CD4-positive, CD25-positive, alpha-beta regulatory T cell (primary cell): Measurements from ENCODE around the gene CDC23. TPM values are rescaled to one million over a fixed set of nuclear protein-coding genes. Genes with fewer than 3 reads are reported as not detected.
A peak's percentile ranks its signal among the peaks of the same experiment; 100 is the strongest.

Experiments
- ATAC-seq, 2 donors: fragments of 150-1000 bp; cut with Tn5 transposase; one replicate each; pipeline ENCODE4 v1.10.0; 2021; ENCODE audit warnings: low read depth in 2 of 2, moderate number of reproducible peaks in 2 of 2, moderate library complexity in 1 of 2
- DNase-seq, 3 donors: peaks; one replicate each; pipeline versions ENCODE4 v3.0.0 to v3.0.0-alpha.2; 2012 to 2022; ENCODE audit warnings: mixed read lengths in 1 of 3
- H3K27ac ChIP-seq: one replicate; pipeline ENCODE4 v1.7.0; 2013; ENCODE audit warnings: mild to moderate bottlenecking, low read length; ENCODE audit not compliant: insufficient read depth, poor library complexity, severe bottlenecking
- H3K27me3 ChIP-seq: one replicate; pipeline ENCODE4 v1.7.0; 2013; ENCODE audit warnings: low read length; ENCODE audit not compliant: control insufficient read depth, insufficient read depth
- H3K36me3 ChIP-seq: one replicate; pipeline ENCODE4 v1.7.0; 2013; ENCODE audit warnings: mild to moderate bottlenecking, low read length, moderate library complexity; ENCODE audit not compliant: control insufficient read depth, insufficient read depth
- H3K4me1 ChIP-seq: 2 replicates; pipeline ENCODE4 v1.7.0; 2013; ENCODE audit warnings: mild to moderate bottlenecking, low read length; ENCODE audit not compliant: insufficient read depth, control insufficient read depth, poor library complexity, severe bottlenecking
- H3K4me3 ChIP-seq: one replicate; pipeline ENCODE4 v1.7.0; 2013; ENCODE audit warnings: low read depth, mild to moderate bottlenecking, low read length, moderate library complexity
- H3K9me3 ChIP-seq, 2 experiments: 1 replicate in 1 of 2; 2 replicates in 1 of 2; pipeline ENCODE4 v1.7.0; 2013; ENCODE audit warnings: low read length in 2 of 2, mild to moderate bottlenecking in 1 of 2, moderate library complexity in 1 of 2; ENCODE audit not compliant: control insufficient read depth in 2 of 2
- H3K27ac Mint-ChIP-seq, 3 donors: one replicate each; pipeline ENCODE4 v1.8.0; 2020 to 2022; ENCODE audit warnings: mild to moderate bottlenecking in 3 of 3, mixed read lengths in 3 of 3, moderate library complexity in 2 of 3
- H3K27me3 Mint-ChIP-seq: one replicate; pipeline ENCODE4 v1.8.0; 2022; ENCODE audit warnings: mild to moderate bottlenecking, mixed read lengths
- H3K36me3 Mint-ChIP-seq: one replicate; pipeline ENCODE4 v1.8.0; 2020; ENCODE audit warnings: mixed read lengths
- H3K4me1 Mint-ChIP-seq, 4 donors: one replicate each; pipeline ENCODE4 v1.8.0; 2020 to 2022; ENCODE audit warnings: mixed read lengths in 4 of 4, mild to moderate bottlenecking in 1 of 4
- H3K4me3 Mint-ChIP-seq, 4 donors: one replicate each; pipeline ENCODE4 v1.8.0; 2020 to 2022; ENCODE audit warnings: mild to moderate bottlenecking in 4 of 4, mixed read lengths in 4 of 4, moderate library complexity in 3 of 4
- H3K9me3 Mint-ChIP-seq, 7 donors: one replicate each; pipeline ENCODE4 v1.8.0; 2020 to 2022; ENCODE audit warnings: mixed read lengths in 7 of 7, mild to moderate bottlenecking in 3 of 7, moderate library complexity in 2 of 7
- polyA plus RNA-seq, 4 donors: library from polyadenylated mRNA; unstranded; fragments of 300-500 nt; fragmentation: Illumina TruSeq; gene quantifications; one replicate each; pipeline ENCODE4 v1.2.3, GENCODE V29; 2021
- total RNA-seq: library from RNA; stranded (reverse); gene quantifications from one replicate; pipeline ENCODE4 v1.2.3, GENCODE V29; 2022

The CDC23 gene
- total and polyA plus RNA-seq, 5 donors from 2014 or later = 14.7 to 28.5 (median 24.3) TPM

DNA sequence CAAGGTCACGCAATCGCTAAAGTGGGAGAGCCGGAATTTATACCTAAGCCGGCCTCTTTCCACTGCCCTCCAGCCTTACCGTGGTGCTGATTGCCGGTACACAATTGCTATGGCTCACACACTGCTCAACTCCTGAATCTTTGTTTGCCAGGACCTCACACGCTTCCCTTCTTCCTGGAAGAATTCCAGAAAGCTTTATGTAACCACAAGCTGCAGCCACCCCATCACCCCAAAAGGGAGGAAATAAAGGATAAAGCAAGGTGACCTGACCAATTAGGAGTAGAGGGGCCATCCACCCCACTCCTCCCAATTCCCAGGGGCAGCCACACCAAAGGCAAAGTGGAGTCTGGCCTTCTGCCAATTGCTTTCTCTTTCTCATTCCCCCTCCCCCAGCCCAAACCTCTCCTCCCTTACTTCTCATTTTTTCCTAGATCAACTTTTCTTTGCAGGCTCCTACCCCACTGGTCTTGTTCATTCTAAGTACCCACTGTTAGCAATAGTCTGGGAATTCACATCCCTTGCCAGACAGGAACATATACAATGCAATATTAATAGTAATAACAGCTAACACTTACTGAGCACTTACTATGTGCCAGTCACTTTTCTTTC is 18.0 kb upstream of the CDC23 start:
- ATAC-seq (no peak), DNase-seq (no peak)
- Histone ChIP-seq H3K27ac (no peak overlapping the region), H3K4me3 (no peak overlapping the region), H3K9me3 (peaks cover 1 to 6% of the 10 kb centered on the region in 2 experiments), H3K4me1 (no peaks in the 10 kb centered on the region), H3K36me3 (no peaks in the 10 kb centered on the region), H3K27me3 (peaks cover 6% of the 10 kb centered on the region)
- no peak overlapping the region for H3K4me3 Mint-ChIP-seq
- H3K36me3 Mint-ChIP-seq = peaks cover under 1% of the 10 kb centered on the region
- H3K27ac Mint-ChIP-seq = no peak overlapping the region
- H3K9me3 Mint-ChIP-seq = peaks cover 0 to 3% (median under 1%) of the 10 kb centered on the region in 7 donors
- H3K27me3 Mint-ChIP-seq = peaks cover 30% of the 10 kb centered on the region
- H3K4me1 Mint-ChIP-seq = no peaks in the 10 kb centered on the region

DNA sequence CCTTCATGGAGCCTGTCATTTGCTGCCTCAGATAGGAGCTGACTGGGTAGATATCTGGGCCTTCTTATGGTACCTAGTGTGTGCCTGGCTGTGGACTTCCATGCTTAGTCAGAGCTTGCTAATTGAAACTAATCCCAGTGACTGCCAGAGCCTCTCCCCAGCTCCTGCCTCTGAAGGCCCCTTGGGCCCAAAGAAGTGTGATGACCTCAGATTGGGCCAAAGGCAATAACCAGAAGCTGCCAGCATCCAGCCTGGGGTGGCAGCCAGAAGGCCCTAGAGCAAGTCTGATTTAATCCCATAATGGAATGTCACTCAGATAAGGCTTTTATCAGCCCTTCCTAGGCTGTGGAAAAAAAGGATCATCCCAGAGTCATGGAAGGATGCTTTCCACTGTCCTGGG is 17.1 kb upstream of the CDC23 start:
- H3K4me1 ChIP-seq = no peaks in the 10 kb centered on the region
- no peak overlapping the region for H3K27ac ChIP-seq
- Mint-ChIP-seq H3K27me3 (peaks cover 27% of the 10 kb centered on the region), H3K4me3 (no peak overlapping the region), H3K9me3 (peaks cover 0 to 7% (median 2%) of the 10 kb centered on the region in 7 donors), H3K36me3 (peaks cover 3% of the 10 kb centered on the region), H3K4me1 (no peaks in the 10 kb centered on the region), H3K27ac (no peak overlapping the region)
- ATAC-seq (no peak), DNase-seq (no peak)
- H3K27me3 ChIP-seq = peaks cover 6% of the 10 kb centered on the region
- no peaks in the 10 kb centered on the region for H3K36me3 ChIP-seq
- no peak overlapping the region for H3K4me3 ChIP-seq
- H3K9me3 ChIP-seq = peaks cover 7 to 8% of the 10 kb centered on the region in 2 experiments

DNA sequence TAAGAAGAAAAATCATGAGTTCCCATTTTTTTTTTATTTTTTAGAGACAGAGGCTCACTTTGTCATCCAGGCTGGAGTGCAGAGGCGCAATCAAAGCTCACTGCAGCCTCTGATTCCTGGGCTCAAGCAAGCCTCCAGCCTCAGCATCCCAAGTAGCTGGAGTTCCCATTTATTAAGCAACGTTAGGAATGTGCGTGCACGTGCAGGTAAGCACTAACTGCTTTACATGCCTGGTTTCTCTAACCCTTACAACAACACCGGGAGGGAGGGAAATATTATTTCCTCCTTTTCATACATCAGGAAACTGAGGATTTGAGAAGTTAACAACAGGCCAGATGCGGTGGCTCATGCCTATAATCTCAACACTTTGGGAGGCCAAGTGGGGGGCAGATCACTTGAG is 16.3 kb upstream of the CDC23 start:
- Histone ChIP-seq H3K4me1 (no peaks in the 10 kb centered on the region), H3K9me3 (peaks cover 7 to 8% of the 10 kb centered on the region in 2 experiments), H3K4me3 (no peak overlapping the region), H3K36me3 (no peaks in the 10 kb centered on the region), H3K27ac (no peak overlapping the region), H3K27me3 (peaks cover 6% of the 10 kb centered on the region)
- DNase-seq = no peak
- peaks cover 3% of the 10 kb centered on the region for H3K36me3 Mint-ChIP-seq
- H3K9me3 Mint-ChIP-seq = peaks cover 0 to 7% (median 2%) of the 10 kb centered on the region in 7 donors
- H3K27me3 Mint-ChIP-seq = peaks cover 21% of the 10 kb centered on the region
- no peak overlapping the region for H3K4me3 Mint-ChIP-seq
- no peaks in the 10 kb centered on the region for H3K4me1 Mint-ChIP-seq
- ATAC-seq = no peak
- H3K27ac Mint-ChIP-seq = no peak overlapping the region

DNA sequence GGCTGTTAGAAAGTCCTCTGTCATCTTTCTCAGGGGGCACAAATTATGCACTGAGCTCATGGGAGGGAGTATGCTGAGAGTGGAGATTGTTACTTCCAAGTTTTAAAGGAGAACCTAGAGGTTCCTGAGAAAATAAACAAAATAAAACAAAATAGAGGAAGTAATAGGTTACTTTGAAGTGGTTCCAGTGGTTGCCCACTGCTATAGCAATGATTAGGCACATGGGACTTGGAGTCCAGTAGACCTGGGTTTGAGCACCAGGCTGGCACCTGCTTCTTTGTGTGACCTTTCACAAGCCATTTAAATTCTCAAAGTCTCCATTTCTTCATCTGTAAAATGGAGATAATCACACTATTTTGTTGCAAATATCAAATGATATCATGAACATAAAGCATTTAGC is 13.8 kb upstream of the CDC23 start:
- Mint-ChIP-seq H3K4me3 (no peak overlapping the region), H3K27ac (no peak overlapping the region), H3K27me3 (peaks cover 27% of the 10 kb centered on the region), H3K9me3 (peaks cover 0 to 7% (median 2%) of the 10 kb centered on the region in 7 donors), H3K4me1 (peaks cover 0 to 8% (median 0%) of the 10 kb centered on the region in 4 donors), H3K36me3 (peaks cover 3% of the 10 kb centered on the region)
- H3K36me3 ChIP-seq = no peaks in the 10 kb centered on the region
- ATAC-seq = no peak
- H3K27ac ChIP-seq = no peak overlapping the region
- peaks cover 7 to 8% of the 10 kb centered on the region in 2 experiments for H3K9me3 ChIP-seq
- peaks cover 6% of the 10 kb centered on the region for H3K27me3 ChIP-seq
- H3K4me1 ChIP-seq = peaks cover 4% of the 10 kb centered on the region
- no peak overlapping the region for H3K4me3 ChIP-seq
- no peak for DNase-seq

DNA sequence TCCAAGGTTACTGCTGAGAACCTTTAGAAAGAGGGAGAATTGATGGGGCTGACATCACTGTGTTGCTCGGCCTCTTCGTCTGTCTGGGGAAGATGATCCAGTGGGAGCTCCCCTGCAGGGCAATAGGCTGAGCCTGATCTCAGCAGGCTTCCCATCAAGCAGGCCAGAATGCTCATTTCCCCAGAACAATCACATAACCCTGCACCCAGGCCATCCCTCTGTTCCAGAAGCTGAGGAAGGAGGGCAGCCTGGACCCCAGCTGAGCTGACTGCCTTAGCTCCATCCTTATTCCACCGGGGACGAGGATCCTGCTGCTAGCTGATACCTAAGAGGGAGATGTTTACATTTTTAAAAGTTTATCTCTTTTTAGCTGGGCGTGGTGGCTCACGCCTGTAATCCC is 11.6 kb upstream of the CDC23 start:
- H3K9me3 Mint-ChIP-seq = peaks cover 0 to 7% (median 2%) of the 10 kb centered on the region in 7 donors
- H3K4me3 Mint-ChIP-seq = no peak overlapping the region
- Histone ChIP-seq H3K27me3 (peaks cover 2% of the 10 kb centered on the region), H3K9me3 (peaks cover 7 to 8% of the 10 kb centered on the region in 2 experiments), H3K36me3 (no peaks in the 10 kb centered on the region), H3K4me3 (no peak overlapping the region), H3K27ac (no peak overlapping the region), H3K4me1 (peaks cover 4% of the 10 kb centered on the region)
- H3K36me3 Mint-ChIP-seq = peaks cover 3% of the 10 kb centered on the region
- no peak for ATAC-seq
- peaks cover 15% of the 10 kb centered on the region for H3K27me3 Mint-ChIP-seq
- H3K27ac Mint-ChIP-seq = no peak overlapping the region
- no peak for DNase-seq
- H3K4me1 Mint-ChIP-seq = peaks cover 0 to 8% (median 0%) of the 10 kb centered on the region in 4 donors

DNA sequence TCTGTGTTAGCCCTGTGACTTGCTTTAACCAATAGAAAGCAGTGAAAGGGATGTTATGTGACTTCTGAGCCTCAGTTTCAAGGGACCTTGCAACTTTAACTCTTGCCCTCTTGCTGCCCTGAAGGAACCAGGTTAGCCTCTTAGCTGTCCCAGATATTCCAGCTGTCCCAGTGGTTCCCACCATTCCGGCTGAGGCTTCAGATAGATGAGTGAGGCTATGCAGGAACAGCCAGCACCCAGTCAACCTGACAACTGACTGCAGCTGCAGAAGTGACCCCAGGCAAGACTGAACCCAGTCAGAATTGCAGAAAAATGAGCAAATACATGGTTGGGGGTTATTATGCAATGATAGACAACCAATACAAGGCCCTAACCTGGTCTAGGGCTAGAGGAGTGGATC is 10.4 kb upstream of the CDC23 start:
- peaks cover 18% of the 10 kb centered on the region for H3K27me3 Mint-ChIP-seq
- no peak overlapping the region for H3K27ac ChIP-seq
- no peak overlapping the region for H3K4me3 Mint-ChIP-seq
- H3K36me3 ChIP-seq = no peaks in the 10 kb centered on the region
- DNase-seq = no peak
- H3K4me1 ChIP-seq = peaks cover 4% of the 10 kb centered on the region
- H3K27ac Mint-ChIP-seq = no peak overlapping the region
- peaks cover 0 to 8% (median 0%) of the 10 kb centered on the region in 4 donors for H3K4me1 Mint-ChIP-seq
- peaks cover 0 to 7% (median 2%) of the 10 kb centered on the region in 7 donors for H3K9me3 Mint-ChIP-seq
- peaks cover 7 to 8% of the 10 kb centered on the region in 2 experiments for H3K9me3 ChIP-seq
- no peak overlapping the region for H3K4me3 ChIP-seq
- ATAC-seq = no peak
- H3K36me3 Mint-ChIP-seq = peaks cover 3% of the 10 kb centered on the region
- H3K27me3 ChIP-seq = peaks cover 2% of the 10 kb centered on the region

DNA sequence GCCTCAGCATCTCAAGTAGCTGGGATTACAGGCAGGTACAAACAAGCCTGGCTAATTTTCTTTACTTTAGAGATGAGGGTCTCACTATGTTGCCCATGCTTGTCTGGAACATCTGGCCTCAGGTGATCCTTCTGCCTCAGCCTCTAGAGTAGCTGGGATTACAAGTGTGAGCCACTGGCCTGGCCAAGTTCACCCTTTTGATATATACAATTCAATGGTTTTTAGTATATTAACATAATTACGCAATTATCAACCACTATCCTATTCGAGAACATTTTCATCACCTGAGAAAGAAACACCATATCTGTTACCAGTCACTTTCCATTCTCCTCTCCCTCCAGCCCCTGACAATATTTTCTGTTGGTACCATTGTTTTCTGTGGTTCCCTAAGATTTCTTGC is 3.7 kb upstream of the CDC23 start:
- Mint-ChIP-seq H3K9me3 (no peaks in the 10 kb centered on the region), H3K4me3 (no peak overlapping the region), H3K27ac (no peak overlapping the region), H3K27me3 (peaks cover 22% of the 10 kb centered on the region), H3K36me3 (no peaks in the 10 kb centered on the region), H3K4me1 (peaks cover 2 to 18% (median 10%) of the 10 kb centered on the region in 4 donors)
- Histone ChIP-seq H3K4me1 (peaks cover 15% of the 10 kb centered on the region), H3K27me3 (peaks cover 2% of the 10 kb centered on the region), H3K9me3 (no peaks in the 10 kb centered on the region), H3K27ac (no peak overlapping the region), H3K36me3 (no peaks in the 10 kb centered on the region), H3K4me3 (no peak overlapping the region)
- no peak for ATAC-seq
- no peak for DNase-seq

DNA sequence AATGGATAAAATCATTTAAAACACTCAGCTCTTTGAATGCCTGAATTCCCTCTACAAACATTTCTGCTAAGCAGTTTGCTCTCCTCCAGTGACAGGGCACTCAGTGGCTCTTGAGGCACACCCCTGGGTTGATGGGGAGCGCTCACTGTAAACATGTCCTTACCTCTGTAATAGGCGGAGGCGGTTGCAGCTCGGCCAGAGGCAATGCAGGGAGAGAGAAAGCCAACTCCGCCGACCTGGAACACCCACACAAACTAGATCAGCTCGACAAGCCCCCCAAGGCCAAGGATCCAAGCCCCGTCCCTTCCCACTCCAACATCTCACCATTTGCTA is 329 bp downstream of the CDC23 start:
- peaks cover 3% of the 10 kb centered on the region for H3K36me3 ChIP-seq
- DNase-seq (peak in 1 of 3 donors; percentile 41), ATAC-seq (peak; percentile 10 to 13)
- Mint-ChIP-seq H3K4me3 (peak overlapping the region; percentile 97 to 99 (median 98)), H3K36me3 (peaks cover 8% of the 10 kb centered on the region), H3K27me3 (peaks cover 11% of the 10 kb centered on the region), H3K4me1 (peaks cover 11 to 30% (median 22%) of the 10 kb centered on the region in 4 donors), H3K9me3 (no peaks in the 10 kb centered on the region), H3K27ac (peak overlapping the region; percentile 97 to 99 (median 99))
- no peaks in the 10 kb centered on the region for H3K27me3 ChIP-seq
- H3K4me3 ChIP-seq = peak overlapping the region; percentile 98
- no peaks in the 10 kb centered on the region for H3K9me3 ChIP-seq
- peak overlapping the region; percentile 76 for H3K27ac ChIP-seq
- H3K4me1 ChIP-seq = peaks cover 27% of the 10 kb centered on the region
